WTC11 (cell line): ENCODE measurements around the gene PUM1.

Experiments used
- ATF1 ChIP-seq: sonication (generic); formaldehyde crosslinking; IDR thresholded peaks from 2 replicates; pipeline ENCODE4 v1.8.1; 2023; ENCODE audit warnings: mild to moderate bottlenecking, moderate library complexity, missing genetic modification reagents
- ETV6 ChIP-seq: sonication (generic); formaldehyde crosslinking; IDR thresholded peaks from 2 replicates; pipeline ENCODE4 v1.8.1; 2022; ENCODE audit warnings: mild to moderate bottlenecking, missing genetic modification reagents
- ZNF121 ChIP-seq: sonication (generic); formaldehyde crosslinking; IDR thresholded peaks from 2 replicates; pipeline ENCODE4 v1.8.0; 2023; ENCODE audit warnings: missing genetic modification reagents
- TF ChIP-seq, protein P1 (sequence below): fragments of 200-600 bp; IDR thresholded peaks from 2 replicates; pipeline ENCODE4 v1.8.0; 2022; ENCODE audit warnings: antibody characterized with exemption

DNA sequence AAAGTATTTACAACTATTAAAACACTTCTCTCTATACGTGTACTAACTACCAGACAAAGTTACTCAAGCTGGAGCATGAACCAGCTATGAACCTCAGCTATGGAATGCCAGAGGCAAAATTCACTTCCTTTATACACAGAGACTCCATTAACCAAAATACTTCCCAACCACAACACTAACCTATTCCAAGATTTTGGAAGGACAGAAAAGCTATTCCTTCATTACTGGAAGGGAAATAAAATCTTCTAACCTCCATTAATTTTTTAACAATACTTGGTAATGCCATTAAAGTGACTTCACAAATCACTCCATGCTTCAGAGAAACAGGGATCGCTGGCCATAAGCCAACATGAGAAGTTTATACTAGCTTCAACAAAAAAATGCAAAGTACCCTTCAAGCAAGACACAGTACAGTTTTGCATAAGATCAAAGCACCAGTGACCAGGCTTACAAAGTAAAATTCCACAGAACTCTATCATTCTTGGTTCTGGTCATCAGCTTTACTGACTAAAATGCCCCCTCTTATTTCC, 58.0 kb downstream of the PUM1 start:
- TF ChIP-seq, protein P1, sequence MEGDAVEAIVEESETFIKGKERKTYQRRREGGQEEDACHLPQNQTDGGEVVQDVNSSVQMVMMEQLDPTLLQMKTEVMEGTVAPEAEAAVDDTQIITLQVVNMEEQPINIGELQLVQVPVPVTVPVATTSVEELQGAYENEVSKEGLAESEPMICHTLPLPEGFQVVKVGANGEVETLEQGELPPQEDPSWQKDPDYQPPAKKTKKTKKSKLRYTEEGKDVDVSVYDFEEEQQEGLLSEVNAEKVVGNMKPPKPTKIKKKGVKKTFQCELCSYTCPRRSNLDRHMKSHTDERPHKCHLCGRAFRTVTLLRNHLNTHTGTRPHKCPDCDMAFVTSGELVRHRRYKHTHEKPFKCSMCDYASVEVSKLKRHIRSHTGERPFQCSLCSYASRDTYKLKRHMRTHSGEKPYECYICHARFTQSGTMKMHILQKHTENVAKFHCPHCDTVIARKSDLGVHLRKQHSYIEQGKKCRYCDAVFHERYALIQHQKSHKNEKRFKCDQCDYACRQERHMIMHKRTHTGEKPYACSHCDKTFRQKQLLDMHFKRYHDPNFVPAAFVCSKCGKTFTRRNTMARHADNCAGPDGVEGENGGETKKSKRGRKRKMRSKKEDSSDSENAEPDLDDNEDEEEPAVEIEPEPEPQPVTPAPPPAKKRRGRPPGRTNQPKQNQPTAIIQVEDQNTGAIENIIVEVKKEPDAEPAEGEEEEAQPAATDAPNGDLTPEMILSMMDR = no peak
- no peak for TF ChIP-seq ETV6 (CRISPR knock-in tag)
- TF ChIP-seq ATF1 = no peak
- TF ChIP-seq ZNF121 (CRISPR knock-in tag) = no peak
